Subcutaneous adipose tissue (tissue), 4 donors: ENCODE data around the gene RBM4B. TPM values are rescaled to one million over a fixed set of nuclear protein-coding genes. Genes with fewer than 3 reads are reported as not detected.

Experiments used
- total RNA-seq, 4 donors: library from RNA; depleted of rRNA; stranded (reverse); fragments of >200 nt; gene quantifications; one replicate each; pipeline ENCODE4 v1.1.0, GENCODE V29; 2016
- TF ChIP-seq, protein P1 (sequence below): fragments of 450-650 bp; IDR thresholded peaks from one replicate; pipeline ENCODE4 v1.5.1; 2016; ENCODE audit warnings: low read depth, mild to moderate bottlenecking, control low read depth, antibody characterized with exemption, moderate library complexity

RBM4B gene
- total RNA-seq, 4 donors from 2014 or later, result 3.9 to 10.2 (median 9.0) TPM

- TF ChIP-seq, protein P1, sequence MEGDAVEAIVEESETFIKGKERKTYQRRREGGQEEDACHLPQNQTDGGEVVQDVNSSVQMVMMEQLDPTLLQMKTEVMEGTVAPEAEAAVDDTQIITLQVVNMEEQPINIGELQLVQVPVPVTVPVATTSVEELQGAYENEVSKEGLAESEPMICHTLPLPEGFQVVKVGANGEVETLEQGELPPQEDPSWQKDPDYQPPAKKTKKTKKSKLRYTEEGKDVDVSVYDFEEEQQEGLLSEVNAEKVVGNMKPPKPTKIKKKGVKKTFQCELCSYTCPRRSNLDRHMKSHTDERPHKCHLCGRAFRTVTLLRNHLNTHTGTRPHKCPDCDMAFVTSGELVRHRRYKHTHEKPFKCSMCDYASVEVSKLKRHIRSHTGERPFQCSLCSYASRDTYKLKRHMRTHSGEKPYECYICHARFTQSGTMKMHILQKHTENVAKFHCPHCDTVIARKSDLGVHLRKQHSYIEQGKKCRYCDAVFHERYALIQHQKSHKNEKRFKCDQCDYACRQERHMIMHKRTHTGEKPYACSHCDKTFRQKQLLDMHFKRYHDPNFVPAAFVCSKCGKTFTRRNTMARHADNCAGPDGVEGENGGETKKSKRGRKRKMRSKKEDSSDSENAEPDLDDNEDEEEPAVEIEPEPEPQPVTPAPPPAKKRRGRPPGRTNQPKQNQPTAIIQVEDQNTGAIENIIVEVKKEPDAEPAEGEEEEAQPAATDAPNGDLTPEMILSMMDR, result no peak
Observed at GRCh38 chr11:66636411-66636810, 41.3 kb downstream of the RBM4B start.

- TF ChIP-seq, protein P1, result no peak
Observed at GRCh38 chr11:66632952-66633351, 44.7 kb downstream of the RBM4B start.

- TF ChIP-seq, protein P1, result no peak
Observed at GRCh38 chr11:66631883-66632282, 45.8 kb downstream of the RBM4B start.

DNA sequence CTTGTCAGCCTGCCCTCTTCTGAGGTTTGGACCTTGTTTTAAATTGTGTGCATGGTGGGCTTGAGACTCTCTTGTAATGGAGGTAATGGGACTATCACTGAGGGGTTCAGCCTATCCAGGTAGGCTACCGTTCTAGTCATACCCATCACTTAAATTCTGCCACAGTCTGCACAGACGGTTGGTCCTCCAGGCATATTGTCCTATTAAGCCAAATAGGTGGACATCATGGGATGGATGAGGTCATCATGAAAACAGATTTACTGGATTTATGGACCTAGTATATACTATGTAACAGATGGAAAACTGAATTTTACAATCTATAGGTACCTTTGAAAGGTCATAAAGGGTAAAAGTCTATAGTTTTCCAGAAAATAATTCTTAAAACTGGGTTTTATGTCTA is 48.3 kb downstream of the RBM4B start:
- TF ChIP-seq, protein P1, result no peak

DNA sequence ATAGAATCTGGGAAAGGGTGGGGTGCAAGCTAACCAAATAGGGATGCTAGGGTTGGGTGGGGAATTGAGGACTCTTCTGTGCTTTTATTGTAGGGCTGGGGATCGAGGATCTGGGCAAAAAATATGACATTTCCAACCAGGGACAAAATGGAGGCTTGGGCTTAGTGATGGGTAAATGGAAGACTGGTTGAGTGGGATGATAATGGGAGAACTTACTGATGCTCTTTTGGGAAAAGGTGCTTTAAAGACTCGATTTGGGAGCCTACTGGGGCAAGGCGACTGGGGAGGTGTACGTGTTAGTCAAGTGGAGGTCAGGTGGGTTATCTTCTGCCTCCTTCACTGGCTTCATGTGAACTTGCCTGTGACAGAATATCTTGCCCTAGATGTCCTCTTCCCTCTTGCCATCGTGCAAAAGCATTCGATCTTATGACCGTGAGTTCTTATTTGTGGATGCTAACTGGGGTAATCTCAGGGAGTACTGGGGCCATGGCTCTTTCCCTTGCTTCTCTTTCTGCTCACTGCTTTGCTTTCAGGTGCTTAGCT is 49.6 kb downstream of the RBM4B start:
- TF ChIP-seq, protein P1, result no peak

- TF ChIP-seq, protein P1, result no peak
Observed at GRCh38 chr11:66626926-66627325, 50.8 kb downstream of the RBM4B start.

DNA sequence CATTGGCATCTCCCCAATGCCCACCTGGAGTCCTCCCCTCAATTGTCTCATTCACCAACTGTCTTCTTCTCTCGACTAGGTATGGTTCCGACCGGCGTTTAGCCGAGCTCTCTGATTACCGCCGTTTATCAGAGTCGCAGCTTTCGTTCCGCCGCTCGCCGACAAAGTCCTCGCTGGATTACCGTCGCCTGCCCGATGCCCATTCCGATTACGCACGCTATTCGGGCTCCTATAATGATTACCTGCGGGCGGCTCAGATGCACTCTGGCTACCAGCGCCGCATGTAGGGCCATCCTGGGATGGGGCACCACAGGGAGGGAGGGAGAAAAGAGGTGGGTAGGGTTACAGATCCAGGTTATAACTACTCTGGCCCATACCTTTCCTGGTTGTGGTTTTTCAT is 51.3 kb downstream of the RBM4B start:
- TF ChIP-seq, protein P1, result no peak

DNA sequence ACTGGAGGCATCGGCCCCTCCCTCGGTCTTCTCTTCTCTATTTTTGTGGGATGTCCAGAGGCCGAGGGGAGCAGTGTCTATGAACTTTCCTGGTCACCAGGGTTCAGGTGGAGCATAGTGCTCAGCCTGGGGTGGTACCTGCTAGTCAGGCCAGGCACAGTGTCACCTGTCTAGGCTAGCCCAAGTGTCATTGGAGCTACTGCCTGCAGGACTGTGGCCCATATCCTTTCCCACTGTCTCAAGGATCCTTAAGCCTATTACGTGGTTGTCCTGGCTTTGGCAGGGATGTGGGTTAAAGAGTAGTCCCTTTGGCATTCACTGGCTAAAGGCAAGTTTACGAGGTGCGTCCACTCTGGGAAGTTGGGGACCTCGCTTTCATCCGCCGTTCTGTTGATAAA is 51.9 kb downstream of the RBM4B start:
- TF ChIP-seq, protein P1, result no peak
